CD8-positive, alpha-beta memory T cell (primary cell): ENCODE measurements around the gene ALPK1. TPM values are rescaled to one million over a fixed set of nuclear protein-coding genes. Genes with fewer than 3 reads are reported as not detected.
A peak's percentile ranks its signal among the peaks of the same experiment; 100 is the strongest.
"Not testable (repeated sequence)": the region's sequence is repeated elsewhere in the genome, so short reads cannot be mapped to it uniquely, and the experiment has no call there.

Source experiments
- CTCF ChIA-PET: fragments of 350-600 bp; sonication (Branson Sonifier 250); formaldehyde crosslinking; loops from one replicate; lab custom pipeline; 2021; ENCODE audit warnings: antibody characterized with exemption; lab: Charles Lee
- POLR2A ChIA-PET: fragments of 350-600 bp; sonication (Branson Sonifier 250); formaldehyde crosslinking; loops from one replicate; lab custom pipeline; 2021; ENCODE audit warnings: antibody characterized with exemption; lab: Charles Lee
- DNase-seq, 5 donors: peaks; one replicate each; pipeline versions ENCODE4 v3.0.0 to v3.0.0-alpha.2; 2020 to 2022; ENCODE audit warnings: mixed read lengths in 1 of 5
- H3K27ac ChIP-seq: one replicate; pipeline ENCODE4 v1.7.0; 2013; ENCODE audit warnings: low read depth, mild to moderate bottlenecking, low read length, moderate library complexity
- H3K27me3 ChIP-seq: 2 replicates; pipeline ENCODE4 v1.7.0; 2013; ENCODE audit warnings: low read length, mild to moderate bottlenecking; ENCODE audit not compliant: insufficient read depth, poor library complexity, severe bottlenecking
- H3K36me3 ChIP-seq: 2 replicates; pipeline ENCODE4 v1.7.0; 2013; ENCODE audit warnings: mild to moderate bottlenecking, low read length, moderate library complexity; ENCODE audit not compliant: insufficient read depth
- H3K4me1 ChIP-seq: 2 replicates; pipeline ENCODE4 v1.7.0; 2013; ENCODE audit warnings: mild to moderate bottlenecking, low read length, moderate library complexity; ENCODE audit not compliant: insufficient read depth
- H3K4me3 ChIP-seq: 2 replicates; pipeline ENCODE4 v1.7.0; 2013; ENCODE audit warnings: mild to moderate bottlenecking, low read length
- H3K9me3 ChIP-seq: 2 replicates; pipeline ENCODE4 v1.7.0; 2013; ENCODE audit warnings: mild to moderate bottlenecking, low read length
- H3K27ac Mint-ChIP-seq, 8 donors: one replicate each; pipeline ENCODE4 v1.8.0; 2020 to 2021; ENCODE audit warnings: mixed read lengths in 8 of 8, mild to moderate bottlenecking in 6 of 8, inconsistent platforms in 3 of 8, moderate library complexity in 3 of 8
- H3K27me3 Mint-ChIP-seq, 2 donors: one replicate each; pipeline ENCODE4 v1.8.0; 2020 to 2021; ENCODE audit warnings: mixed read lengths in 2 of 2, mild to moderate bottlenecking in 1 of 2, moderate library complexity in 1 of 2
- H3K36me3 Mint-ChIP-seq, 3 donors: one replicate each; pipeline ENCODE4 v1.8.0; 2020 to 2021; ENCODE audit warnings: mixed read lengths in 3 of 3, inconsistent platforms in 1 of 3, mild to moderate bottlenecking in 1 of 3
- H3K4me1 Mint-ChIP-seq, 3 donors: one replicate each; pipeline ENCODE4 v1.8.0; 2020 to 2021; ENCODE audit warnings: mixed read lengths in 3 of 3, inconsistent platforms in 1 of 3, mild to moderate bottlenecking in 1 of 3
- H3K4me3 Mint-ChIP-seq, 7 donors: one replicate each; pipeline ENCODE4 v1.8.0; 2020 to 2021; ENCODE audit warnings: mixed read lengths in 7 of 7, mild to moderate bottlenecking in 6 of 7, moderate library complexity in 4 of 7, inconsistent platforms in 2 of 7
- H3K9me3 Mint-ChIP-seq, 5 donors: one replicate each; pipeline ENCODE4 v1.8.0; 2020 to 2022; ENCODE audit warnings: mixed read lengths in 5 of 5, mild to moderate bottlenecking in 3 of 5, moderate library complexity in 2 of 5, inconsistent platforms in 1 of 5
- polyA plus RNA-seq: library from polyadenylated mRNA; unstranded; fragments of 300-500 nt; fragmentation: Illumina TruSeq; gene quantifications from one replicate; pipeline ENCODE4 v1.2.3, GENCODE V29; 2021
- total RNA-seq, 2 experiments: library from RNA; stranded (reverse); gene quantifications; one replicate each; pipeline ENCODE4 v1.2.3, GENCODE V29; 2021

Gene ALPK1
- total and polyA plus RNA-seq, 3 experiments from 2014 or later = 1.1 to 3.1 (median 2.5) TPM

DNA sequence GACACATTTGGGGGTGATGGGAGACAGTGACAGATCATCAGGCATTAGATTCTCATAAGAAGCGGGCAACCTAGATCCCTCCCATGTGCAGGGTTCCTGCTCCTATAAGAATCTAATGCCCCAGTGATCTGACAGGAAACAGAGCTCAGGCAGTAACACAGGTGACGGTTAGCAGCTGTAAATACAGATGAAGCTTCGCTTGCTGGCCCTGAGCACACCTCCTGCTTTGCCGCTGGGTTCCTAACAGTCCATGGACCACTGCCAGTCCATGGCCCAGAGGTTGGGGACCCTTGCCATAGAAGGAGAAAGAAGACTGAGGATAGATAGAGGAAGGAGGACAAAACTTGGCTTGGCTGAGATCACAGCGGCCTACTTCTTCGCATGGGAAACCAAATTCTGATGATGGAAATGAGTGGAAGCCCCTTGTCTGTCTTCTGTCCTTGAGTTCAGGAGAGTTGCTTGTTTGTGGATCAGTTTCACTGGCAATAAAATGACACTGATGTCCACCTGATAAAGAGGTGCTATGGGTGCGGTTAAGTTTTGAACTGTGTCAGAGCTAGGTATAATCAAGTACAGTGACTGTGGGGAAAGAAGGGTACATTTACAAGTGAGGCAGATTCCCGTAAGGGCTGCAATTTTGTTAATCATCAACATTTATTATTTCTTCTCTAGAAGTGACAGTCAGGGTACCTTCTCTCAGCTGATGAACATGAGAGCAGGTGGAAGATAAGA, 9.7 kb upstream of the ALPK1 start:
- CTCF ChIA-PET = interaction anchor here (0.8 to 3.5 kb wide), 9 partner anchors 11 to 235 kb away, joined by 3 to 15 read pairs (median 5); no protein-coding TSS in a partner anchor
- POLR2A ChIA-PET = interaction anchor here (0.7 to 2.4 kb wide), 3 partner anchors 14 to 55 kb away, joined by 3 to 12 read pairs (median 3); partner anchors contain the start of gene AP1AR
- Mint-ChIP-seq H3K27ac (peak overlapping the region; percentile 91 to 98 (median 97)), H3K9me3 (peaks cover 0 to under 1% (median 0%) of the 10 kb centered on the region in 5 donors), H3K36me3 (peaks cover 0 to 21% (median under 1%) of the 10 kb centered on the region in 3 donors), H3K4me1 (peaks cover 61 to 70% (median 63%) of the 10 kb centered on the region in 3 donors), H3K4me3 (peak overlapping the region; percentile 82 to 98 (median 95)), H3K27me3 (no peaks in the 10 kb centered on the region)
- Histone ChIP-seq H3K27me3 (no peaks in the 10 kb centered on the region), H3K4me1 (peaks cover 42% of the 10 kb centered on the region), H3K27ac (peak overlapping the region; percentile 44), H3K36me3 (no peaks in the 10 kb centered on the region), H3K4me3 (peak overlapping the region; percentile 27), H3K9me3 (no peaks in the 10 kb centered on the region)
- no peak for DNase-seq

GRCh38 chr4:112288455-112288854, 8.7 kb upstream of the ALPK1 start:
- no peaks in the 10 kb centered on the region for H3K9me3 ChIP-seq
- DNase-seq = peak in 1 of 5 donors; percentile 55
- Mint-ChIP-seq H3K27me3 (no peaks in the 10 kb centered on the region), H3K4me1 (peaks cover 52 to 59% (median 53%) of the 10 kb centered on the region in 3 donors), H3K4me3 (peak overlapping the region; percentile 30 to 79 (median 62)), H3K9me3 (no peaks in the 10 kb centered on the region), H3K36me3 (peaks cover 0 to 16% (median 0%) of the 10 kb centered on the region in 3 donors), H3K27ac (peak overlapping the region; percentile 86 to 95 (median 92))
- no peaks in the 10 kb centered on the region for H3K36me3 ChIP-seq
- H3K4me1 ChIP-seq = peaks cover 42% of the 10 kb centered on the region
- ChIA-PET POLR2A (no interaction called here), CTCF (interaction anchor here (0.8 to 3.5 kb wide), 3 partner anchors 21 to 234 kb away, joined by 3 to 15 read pairs (median 4); no protein-coding TSS in a partner anchor)
- no peaks in the 10 kb centered on the region for H3K27me3 ChIP-seq
- H3K27ac ChIP-seq = peak overlapping the region; percentile 44
- no peak overlapping the region for H3K4me3 ChIP-seq

GRCh38 chr4:112289407-112290253, 7.5 kb upstream of the ALPK1 start:
- POLR2A ChIA-PET = no interaction called here
- Mint-ChIP-seq H3K27ac (peak overlapping the region; percentile 86 to 95 (median 92)), H3K36me3 (peaks cover 0 to 12% (median 0%) of the 10 kb centered on the region in 3 donors), H3K27me3 (no peaks in the 10 kb centered on the region), H3K9me3 (no peaks in the 10 kb centered on the region), H3K4me3 (peak overlapping the region in 3 of 7 donors; percentile 19 to 49 (median 32)), H3K4me1 (peaks cover 42 to 48% (median 44%) of the 10 kb centered on the region in 3 donors)
- H3K27ac ChIP-seq = no peak overlapping the region
- CTCF ChIA-PET = interaction anchor here (1.0 kb wide), 1 partner anchor 12 kb away, joined by 3 read pairs; no protein-coding TSS in a partner anchor
- no peak for DNase-seq
- H3K4me1 ChIP-seq = peaks cover 34% of the 10 kb centered on the region
- no peaks in the 10 kb centered on the region for H3K36me3 ChIP-seq
- no peak overlapping the region for H3K4me3 ChIP-seq
- no peaks in the 10 kb centered on the region for H3K9me3 ChIP-seq
- no peaks in the 10 kb centered on the region for H3K27me3 ChIP-seq

DNA sequence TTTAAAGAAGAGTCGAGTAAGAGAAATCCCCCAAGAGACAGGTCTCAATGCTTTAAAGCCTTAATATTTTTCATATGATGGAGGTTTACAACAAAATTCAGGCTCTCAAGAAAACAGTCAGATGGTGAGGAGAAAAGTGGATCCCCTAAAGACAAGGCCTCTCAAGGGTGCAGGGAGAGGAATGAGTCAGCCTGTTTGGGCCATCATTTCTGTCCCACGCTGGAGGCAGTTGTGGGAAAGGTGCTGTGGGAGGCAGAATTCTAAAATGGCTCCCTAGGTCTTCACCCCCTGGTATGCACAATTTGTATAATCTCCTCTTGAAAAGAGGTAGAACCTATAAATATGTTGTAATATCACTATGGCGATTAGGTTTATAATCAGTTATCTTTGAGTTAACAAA, 6.8 kb upstream of the ALPK1 start:
- no peaks in the 10 kb centered on the region for H3K27me3 Mint-ChIP-seq
- no peaks in the 10 kb centered on the region for H3K9me3 Mint-ChIP-seq
- Histone ChIP-seq H3K9me3 (no peaks in the 10 kb centered on the region), H3K27ac (no peak overlapping the region), H3K27me3 (no peaks in the 10 kb centered on the region), H3K36me3 (no peaks in the 10 kb centered on the region), H3K4me3 (no peak overlapping the region), H3K4me1 (peaks cover 34% of the 10 kb centered on the region)
- H3K4me1 Mint-ChIP-seq = peaks cover 41 to 46% (median 44%) of the 10 kb centered on the region in 3 donors
- no peak overlapping the region for H3K4me3 Mint-ChIP-seq
- CTCF ChIA-PET = interaction anchor here (1.3 kb wide), 1 partner anchor 38 kb away, joined by 3 read pairs; no protein-coding TSS in a partner anchor
- POLR2A ChIA-PET = no interaction called here
- peaks cover 0 to 7% (median 0%) of the 10 kb centered on the region in 3 donors for H3K36me3 Mint-ChIP-seq
- no peak for DNase-seq
- H3K27ac Mint-ChIP-seq = peak overlapping the region in 2 of 8 donors; percentile 20 to 76

GRCh38 chr4:112299721-112300120, 2.6 kb downstream of the ALPK1 start:
- H3K4me3 Mint-ChIP-seq = no peak overlapping the region
- Histone ChIP-seq H3K4me3 (no peak overlapping the region), H3K27me3 (no peaks in the 10 kb centered on the region), H3K27ac (no peak overlapping the region), H3K36me3 (no peaks in the 10 kb centered on the region), H3K4me1 (peaks cover 51% of the 10 kb centered on the region), H3K9me3 (no peaks in the 10 kb centered on the region)
- no peaks in the 10 kb centered on the region for H3K9me3 Mint-ChIP-seq
- ChIA-PET POLR2A (no interaction called here), CTCF (interaction anchor here (1.1 to 1.7 kb wide), 2 partner anchors 13 to 23 kb away, joined by 4 to 5 read pairs; no protein-coding TSS in a partner anchor)
- DNase-seq = no peak
- H3K36me3 Mint-ChIP-seq = no peaks in the 10 kb centered on the region
- no peaks in the 10 kb centered on the region for H3K27me3 Mint-ChIP-seq
- H3K4me1 Mint-ChIP-seq = peaks cover 9 to 31% (median 24%) of the 10 kb centered on the region in 3 donors
- peak overlapping the region in 1 of 8 donors; percentile 28 for H3K27ac Mint-ChIP-seq

DNA sequence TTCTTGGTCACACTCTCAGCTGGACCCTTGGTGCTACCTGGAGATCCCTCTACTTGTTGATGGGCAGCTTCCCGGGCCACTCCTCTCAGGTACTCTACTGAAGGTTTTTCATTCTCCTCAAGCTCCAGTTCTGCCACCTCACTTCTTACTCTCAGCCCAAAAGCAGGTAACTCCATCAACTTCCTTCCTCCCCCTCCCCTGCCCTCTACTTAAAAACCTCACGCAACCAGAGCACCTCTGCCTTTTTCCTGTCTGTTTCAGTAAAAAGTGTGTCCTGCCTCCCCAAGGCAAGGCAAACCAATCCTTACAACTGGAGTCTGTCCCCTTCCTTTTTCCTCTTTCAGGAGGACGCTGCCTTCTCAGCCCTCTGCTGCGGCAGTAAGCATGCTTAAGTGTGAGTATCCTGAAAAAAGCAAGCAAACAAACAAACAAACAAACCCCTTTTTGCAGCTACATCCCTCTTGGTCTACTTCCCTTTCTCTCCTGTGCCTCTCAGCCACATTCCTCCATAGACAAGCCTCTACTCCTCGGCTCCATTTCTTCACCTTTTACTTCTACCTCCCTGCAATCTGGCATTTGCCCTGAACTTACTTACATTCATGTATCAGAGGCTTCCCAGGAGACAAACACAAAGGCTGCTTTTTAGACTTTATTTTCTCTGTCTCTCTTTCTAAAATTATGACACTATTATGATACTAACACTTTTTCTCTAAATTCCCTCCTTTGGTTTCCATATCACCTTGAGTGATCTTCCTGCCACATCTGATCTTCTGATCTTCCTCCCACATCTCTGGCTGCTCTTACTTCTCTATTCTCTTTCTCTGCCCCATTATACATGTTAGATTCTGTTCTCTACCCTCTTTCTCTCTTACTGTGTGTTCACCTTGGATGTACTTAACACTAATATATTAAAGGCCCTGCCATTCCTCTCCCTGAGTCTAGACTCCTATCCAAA, 5.4 kb downstream of the ALPK1 start:
- Histone ChIP-seq H3K4me3 (no peak overlapping the region), H3K9me3 (no peaks in the 10 kb centered on the region), H3K27me3 (no peaks in the 10 kb centered on the region), H3K27ac (no peak overlapping the region), H3K4me1 (peaks cover 39% of the 10 kb centered on the region), H3K36me3 (no peaks in the 10 kb centered on the region)
- Mint-ChIP-seq H3K27ac (no peak overlapping the region), H3K4me3 (no peak overlapping the region), H3K36me3 (no peaks in the 10 kb centered on the region), H3K4me1 (peaks cover 2 to 18% (median 16%) of the 10 kb centered on the region in 3 donors), H3K9me3 (no peaks in the 10 kb centered on the region), H3K27me3 (no peaks in the 10 kb centered on the region)
- no peak for DNase-seq
- ChIA-PET POLR2A (no interaction called here), CTCF (interaction anchor here (1.0 to 2.0 kb wide), 4 partner anchors 13 to 222 kb away, joined by 3 to 6 read pairs (median 5); partner anchors contain the start of gene TIFA)

DNA sequence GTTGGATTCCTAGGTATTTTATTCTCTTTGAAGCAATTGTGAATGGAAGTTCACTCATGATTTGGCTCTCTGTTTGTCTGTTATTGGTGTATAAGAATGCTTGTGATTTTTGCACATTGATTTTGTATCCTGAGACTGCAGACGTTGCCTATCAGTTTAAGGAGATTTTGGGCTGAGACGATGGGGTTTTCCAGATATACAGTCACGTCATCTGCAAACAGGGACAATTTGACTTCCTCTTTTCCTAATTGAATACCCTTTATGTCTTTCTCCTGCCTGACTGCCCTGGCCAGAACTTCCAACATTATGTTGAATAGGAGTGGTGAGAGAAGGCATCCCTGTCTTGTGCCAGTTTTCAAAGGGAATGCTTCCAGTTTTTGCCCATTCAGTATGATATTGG, 8.3 kb downstream of the ALPK1 start:
- H3K27ac ChIP-seq, DNase-seq, POLR2A ChIA-PET, H3K27me3 ChIP-seq, H3K4me3 ChIP-seq, CTCF ChIA-PET, H3K36me3 Mint-ChIP-seq, H3K4me3 Mint-ChIP-seq, H3K27me3 Mint-ChIP-seq, H3K36me3 ChIP-seq, H3K9me3 Mint-ChIP-seq, H3K27ac Mint-ChIP-seq, H3K9me3 ChIP-seq: not testable (repeated sequence)
- peaks cover 0 to 15% (median 5%) of the 10 kb centered on the region in 3 donors for H3K4me1 Mint-ChIP-seq
- peaks cover 29% of the 10 kb centered on the region for H3K4me1 ChIP-seq
